Tibial nerve (tissue), 3 donors: ENCODE data around the gene PCED1B.

Source experiments
- POLR2A ChIP-seq, 2 donors: fragments of 450-650 bp; IDR thresholded peaks; one replicate each; pipeline ENCODE4 v1.6.1; 2017; ENCODE audit warnings: antibody characterized with exemption in 2 of 2, mild to moderate bottlenecking in 2 of 2, moderate library complexity in 2 of 2
- TF ChIP-seq, protein P1 (sequence below), 5 experiments: fragments of 200-600 bp in 3 of 5; fragments of 450-650 bp in 2 of 5; sonication (generic) in 3 of 5; IDR thresholded peaks; one replicate each; pipeline ENCODE4 v1.5.1; 2016 to 2019; ENCODE audit warnings: antibody characterized with exemption in 5 of 5, mild to moderate bottlenecking in 3 of 5, moderate library complexity in 2 of 5

DNA sequence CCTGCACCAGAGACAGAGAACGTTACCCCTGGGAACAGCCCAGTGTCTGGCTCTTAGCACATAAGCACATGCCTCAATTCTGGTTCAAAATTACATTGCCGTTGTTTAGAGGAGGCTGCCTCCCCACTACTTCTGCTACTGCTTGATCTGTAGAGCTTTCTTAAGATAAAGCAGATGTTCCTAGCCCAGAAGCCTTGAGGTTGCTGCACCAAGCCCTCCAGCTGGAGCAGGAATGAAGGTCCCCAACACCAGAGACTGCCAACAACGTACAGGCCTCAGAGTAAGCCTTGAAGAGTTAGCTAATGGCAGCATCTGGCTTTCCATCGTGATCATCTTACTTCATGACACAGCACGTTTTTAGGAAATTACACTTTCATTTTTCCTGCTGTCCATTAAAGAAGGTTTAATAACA is 35.1 kb downstream of the PCED1B start:
- no peak for TF ChIP-seq POLR2A (IDR thresholded peaks at IDR 0.05)
- TF ChIP-seq, protein P1, sequence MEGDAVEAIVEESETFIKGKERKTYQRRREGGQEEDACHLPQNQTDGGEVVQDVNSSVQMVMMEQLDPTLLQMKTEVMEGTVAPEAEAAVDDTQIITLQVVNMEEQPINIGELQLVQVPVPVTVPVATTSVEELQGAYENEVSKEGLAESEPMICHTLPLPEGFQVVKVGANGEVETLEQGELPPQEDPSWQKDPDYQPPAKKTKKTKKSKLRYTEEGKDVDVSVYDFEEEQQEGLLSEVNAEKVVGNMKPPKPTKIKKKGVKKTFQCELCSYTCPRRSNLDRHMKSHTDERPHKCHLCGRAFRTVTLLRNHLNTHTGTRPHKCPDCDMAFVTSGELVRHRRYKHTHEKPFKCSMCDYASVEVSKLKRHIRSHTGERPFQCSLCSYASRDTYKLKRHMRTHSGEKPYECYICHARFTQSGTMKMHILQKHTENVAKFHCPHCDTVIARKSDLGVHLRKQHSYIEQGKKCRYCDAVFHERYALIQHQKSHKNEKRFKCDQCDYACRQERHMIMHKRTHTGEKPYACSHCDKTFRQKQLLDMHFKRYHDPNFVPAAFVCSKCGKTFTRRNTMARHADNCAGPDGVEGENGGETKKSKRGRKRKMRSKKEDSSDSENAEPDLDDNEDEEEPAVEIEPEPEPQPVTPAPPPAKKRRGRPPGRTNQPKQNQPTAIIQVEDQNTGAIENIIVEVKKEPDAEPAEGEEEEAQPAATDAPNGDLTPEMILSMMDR (IDR thresholded peaks at IDR 0.05) = no peak
